DMS114 treated with DMSO at 0.1 percent for 48 hours (cell line): ENCODE results near the gene GMIP.

Source experiments
- DNase-seq: peaks from one replicate; lab custom pipeline; 2025; ENCODE audit not compliant: unreplicated experiment; lab: John Stamatoyannopoulos, UW

The GMIP gene

GRCh38 chr19:19661141-19661674, 17.8 kb upstream of the GMIP start:
- no peak for DNase-seq

- DNase-seq: no peak
Observed at GRCh38 chr19:19659646-19660245, 16.3 kb upstream of the GMIP start.

- no peak for DNase-seq
Observed at GRCh38 chr19:19657397-19657783, 13.9 kb upstream of the GMIP start.

GRCh38 chr19:19656451-19657396, 13.3 kb upstream of the GMIP start:
- DNase-seq: no peak

GRCh38 chr19:19655641-19656343, 12.3 kb upstream of the GMIP start:
- no peak for DNase-seq

- no peak for DNase-seq
Observed at GRCh38 chr19:19655051-19655594, 11.7 kb upstream of the GMIP start.

- no peak for DNase-seq
Observed at GRCh38 chr19:19654441-19654840, 11.0 kb upstream of the GMIP start.

- DNase-seq: no peak
Observed at GRCh38 chr19:19653597-19654147, 10.2 kb upstream of the GMIP start.

- DNase-seq: no peak
Observed at GRCh38 chr19:19652482-19653295, 9.2 kb upstream of the GMIP start.

GRCh38 chr19:19651076-19651475, 7.6 kb upstream of the GMIP start:
- no peak for DNase-seq

GRCh38 chr19:19650331-19650730, 6.9 kb upstream of the GMIP start:
- DNase-seq: no peak

- no peak for DNase-seq
Observed at GRCh38 chr19:19649580-19649995, 6.1 kb upstream of the GMIP start.

GRCh38 chr19:19649155-19649554, 5.7 kb upstream of the GMIP start:
- DNase-seq: no peak

- DNase-seq: no peak
Observed at GRCh38 chr19:19647037-19647835, 3.8 kb upstream of the GMIP start.

- DNase-seq: no peak
Observed at GRCh38 chr19:19645233-19645870, 1.9 kb upstream of the GMIP start.

GRCh38 chr19:19644054-19644388, 564 bp upstream of the GMIP start:
- no peak for DNase-seq

GRCh38 chr19:19642506-19643157, 825 bp downstream of the GMIP start:
- no peak for DNase-seq

GRCh38 chr19:19637523-19638251, 5.8 kb downstream of the GMIP start:
- no peak for DNase-seq
